PC-3 (cell line): ENCODE results near the gene TMEM114. TPM values are rescaled to one million over a fixed set of nuclear protein-coding genes. Genes with fewer than 3 reads are reported as not detected.

Experiments
- ATAC-seq: fragments of 200-7000 bp; cut with Tn5 transposase; 2 replicates; pipeline ENCODE4 v1.9.1; 2020; ENCODE audit warnings: mild to moderate bottlenecking, moderate library complexity
- BruUV-seq: library from RNA; stranded (reverse); fragments of 400-500 nt; replicated peaks from 2 replicates; lab custom pipeline; 2021; lab: Mats Ljungman, UMichigan
- CTCF ChIA-PET: fragments of 300-600 bp; sonication (Branson Sonifier 250); formaldehyde crosslinking; loops from one replicate; lab custom pipeline; 2022; ENCODE audit warnings: antibody characterized with exemption; lab: Charles Lee
- POLR2A ChIA-PET: fragments of 300-600 bp; sonication (Branson Sonifier 250); formaldehyde crosslinking; loops from one replicate; lab custom pipeline; 2022; ENCODE audit warnings: antibody characterized with exemption; ENCODE audit not compliant: unreplicated experiment; lab: Charles Lee
- DNase-seq: peaks from one replicate; pipeline ENCODE4 v3.0.0-alpha.2; 2015
- H2AFZ ChIP-seq: fragments of 300-600 bp; sonication (generic); 2 replicates; pipeline ENCODE4 v1.6.0; 2016; ENCODE audit warnings: antibody characterized with exemption, low read length
- H3F3A ChIP-seq: fragments of 300-600 bp; sonication (generic); one replicate; pipeline ENCODE4 v1.6.0; 2017; ENCODE audit warnings: antibody characterized with exemption, low read length, control low read depth, mild to moderate bottlenecking; ENCODE audit not compliant: unreplicated experiment
- H3K27ac ChIP-seq: fragments of 300-600 bp; sonication (generic); 2 replicates; pipeline ENCODE4 v1.5.1; 2016; ENCODE audit warnings: mild to moderate bottlenecking, low read length
- H3K27me3 ChIP-seq: fragments of 300-600 bp; sonication (generic); 2 replicates; pipeline ENCODE4 v1.6.1; 2016; ENCODE audit warnings: low read length, mixed read lengths
- H3K36me3 ChIP-seq: fragments of 300-600 bp; sonication (generic); 2 replicates; pipeline ENCODE4 v1.6.1; 2016; ENCODE audit warnings: low read depth, mixed run types, low read length, mixed read lengths
- H3K4me1 ChIP-seq: fragments of 300-600 bp; sonication (generic); 2 replicates; pipeline ENCODE4 v1.5.1; 2016; ENCODE audit warnings: low read length; ENCODE audit not compliant: insufficient read depth
- H3K4me2 ChIP-seq: fragments of 300-600 bp; sonication (generic); 2 replicates; pipeline ENCODE4 v1.6.0; 2016; ENCODE audit warnings: low read length
- H3K4me3 ChIP-seq: fragments of 300-600 bp; sonication (generic); 2 replicates; pipeline ENCODE4 v1.5.1; 2016; ENCODE audit warnings: mild to moderate bottlenecking, low read length, mixed read lengths
- H3K79me2 ChIP-seq: fragments of 300-600 bp; sonication (generic); 2 replicates; pipeline ENCODE4 v1.6.1; 2017; ENCODE audit warnings: low read length, mixed read lengths
- H3K9ac ChIP-seq: fragments of 300-600 bp; sonication (generic); 2 replicates; pipeline ENCODE4 v1.6.0; 2016; ENCODE audit warnings: mild to moderate bottlenecking, low read length
- H3K9me2 ChIP-seq: fragments of 300-600 bp; sonication (generic); replicated peaks from 2 replicates; pipeline ENCODE4 v1.6.1; 2016; ENCODE audit warnings: mixed run types, low read length, mixed read lengths
- H3K9me3 ChIP-seq: fragments of 300-600 bp; sonication (generic); 2 replicates; pipeline ENCODE4 v1.6.1; 2016; ENCODE audit warnings: low read length, mixed read lengths
- H4K20me1 ChIP-seq: fragments of 300-600 bp; sonication (generic); 2 replicates; pipeline ENCODE4 v1.6.1; 2016; ENCODE audit warnings: low read length, mixed read lengths
- EZH2 ChIP-seq: fragments of 300-600 bp; sonication (generic); IDR thresholded peaks from one replicate; pipeline ENCODE4 v1.6.1; 2017; ENCODE audit warnings: antibody characterized with exemption, mild to moderate bottlenecking, low read length; ENCODE audit not compliant: unreplicated experiment
- EZH2phosphoT487 ChIP-seq: fragments of 300-600 bp; sonication (generic); IDR thresholded peaks from 2 replicates; pipeline ENCODE4 v1.6.1; 2018; ENCODE audit warnings: mild to moderate bottlenecking, antibody characterized with exemption, low read length, borderline replicate concordance
- intact Hi-C: fragments of 100-400 bp; cut with micrococcal nuclease; formaldehyde crosslinking; loops from 2 replicates; pipeline ENCODE4 v1.9.0; 2023
- total RNA-seq: library from RNA; depleted of rRNA; stranded (reverse); fragments of >200 nt; gene quantifications from 2 replicates; pipeline ENCODE4 v1.2.3, GENCODE V29; 2014
- TF ChIP-seq, protein P1 (sequence below): fragments of 300-600 bp; sonication (generic); conservative IDR thresholded peaks from 2 replicates; pipeline ENCODE4 v1.5.1; 2017; ENCODE audit warnings: antibody characterized with exemption, low read depth, mild to moderate bottlenecking, low read length

The TMEM114 gene
- total RNA-seq, 1 experiment from 2014 or later = not detected

DNA sequence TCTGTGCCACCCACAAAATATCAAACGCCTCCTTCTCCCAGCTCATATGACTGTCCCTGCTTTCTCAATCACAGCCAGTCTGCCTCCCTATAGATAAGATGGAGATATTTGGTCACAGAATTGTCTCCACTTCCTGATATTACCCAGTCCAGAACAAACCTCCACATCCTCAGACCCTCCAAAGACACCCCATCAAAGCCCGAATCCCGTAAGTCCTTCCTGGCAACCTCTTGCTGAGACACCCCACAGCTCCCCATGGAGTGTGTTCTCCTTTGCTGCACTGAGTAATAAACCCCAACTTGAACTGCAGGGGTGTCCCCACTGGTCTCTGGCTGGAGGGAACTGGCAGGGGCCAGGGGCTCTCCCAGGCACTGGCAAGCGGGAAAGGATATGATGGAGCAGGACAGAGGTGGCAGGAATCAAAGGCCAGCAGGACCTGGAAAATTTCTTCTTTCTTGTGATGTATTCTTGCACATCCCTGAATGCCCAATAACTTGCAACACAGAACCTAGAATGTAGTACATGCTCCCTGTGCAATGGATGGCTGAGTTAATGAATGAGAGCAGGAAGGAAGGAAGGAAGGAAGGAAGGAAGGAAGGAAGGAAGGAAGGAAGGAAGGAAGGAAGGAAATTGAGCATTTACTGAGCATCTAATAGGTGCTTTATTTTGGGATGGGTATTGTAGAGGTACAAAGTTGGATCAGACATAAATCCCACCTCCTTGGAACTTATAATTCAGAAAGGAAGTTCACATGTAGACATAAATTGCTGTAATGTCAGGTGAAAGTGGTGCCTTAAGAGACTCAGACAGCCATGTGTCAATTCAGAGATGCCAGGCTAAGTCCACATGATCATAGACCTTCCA, 13.9 kb downstream of the TMEM114 start:
- DNase-seq (no peak), ATAC-seq (no peak)
- CTCF ChIA-PET = no interaction called here
- H3K9me3 ChIP-seq = no peaks in the 10 kb centered on the region
- H3K9ac ChIP-seq = no peak overlapping the region
- H3K79me2 ChIP-seq = no peaks in the 10 kb centered on the region
- H3K4me1 ChIP-seq = no peaks in the 10 kb centered on the region
- POLR2A ChIA-PET = no interaction called here
- peaks cover 25% of the 10 kb centered on the region for H3K27me3 ChIP-seq
- no peaks in the 10 kb centered on the region for H4K20me1 ChIP-seq
- no peaks in the 10 kb centered on the region for H3K36me3 ChIP-seq
- H2AFZ ChIP-seq = no peak overlapping the region
- no peak overlapping the region for H3K4me3 ChIP-seq
- TF ChIP-seq EZH2phosphoT487 (no peak), EZH2 (no peak)
- TF ChIP-seq, protein P1, sequence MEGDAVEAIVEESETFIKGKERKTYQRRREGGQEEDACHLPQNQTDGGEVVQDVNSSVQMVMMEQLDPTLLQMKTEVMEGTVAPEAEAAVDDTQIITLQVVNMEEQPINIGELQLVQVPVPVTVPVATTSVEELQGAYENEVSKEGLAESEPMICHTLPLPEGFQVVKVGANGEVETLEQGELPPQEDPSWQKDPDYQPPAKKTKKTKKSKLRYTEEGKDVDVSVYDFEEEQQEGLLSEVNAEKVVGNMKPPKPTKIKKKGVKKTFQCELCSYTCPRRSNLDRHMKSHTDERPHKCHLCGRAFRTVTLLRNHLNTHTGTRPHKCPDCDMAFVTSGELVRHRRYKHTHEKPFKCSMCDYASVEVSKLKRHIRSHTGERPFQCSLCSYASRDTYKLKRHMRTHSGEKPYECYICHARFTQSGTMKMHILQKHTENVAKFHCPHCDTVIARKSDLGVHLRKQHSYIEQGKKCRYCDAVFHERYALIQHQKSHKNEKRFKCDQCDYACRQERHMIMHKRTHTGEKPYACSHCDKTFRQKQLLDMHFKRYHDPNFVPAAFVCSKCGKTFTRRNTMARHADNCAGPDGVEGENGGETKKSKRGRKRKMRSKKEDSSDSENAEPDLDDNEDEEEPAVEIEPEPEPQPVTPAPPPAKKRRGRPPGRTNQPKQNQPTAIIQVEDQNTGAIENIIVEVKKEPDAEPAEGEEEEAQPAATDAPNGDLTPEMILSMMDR = no peak
- H3K9me2 ChIP-seq = no peaks in the 10 kb centered on the region
- no peak overlapping the region for H3K4me2 ChIP-seq
- H3K27ac ChIP-seq = no peak overlapping the region
- no peaks in the 10 kb centered on the region for H3F3A ChIP-seq
- intact Hi-C loops = no loop called here
- BruUV-seq = no TSS peak

DNA sequence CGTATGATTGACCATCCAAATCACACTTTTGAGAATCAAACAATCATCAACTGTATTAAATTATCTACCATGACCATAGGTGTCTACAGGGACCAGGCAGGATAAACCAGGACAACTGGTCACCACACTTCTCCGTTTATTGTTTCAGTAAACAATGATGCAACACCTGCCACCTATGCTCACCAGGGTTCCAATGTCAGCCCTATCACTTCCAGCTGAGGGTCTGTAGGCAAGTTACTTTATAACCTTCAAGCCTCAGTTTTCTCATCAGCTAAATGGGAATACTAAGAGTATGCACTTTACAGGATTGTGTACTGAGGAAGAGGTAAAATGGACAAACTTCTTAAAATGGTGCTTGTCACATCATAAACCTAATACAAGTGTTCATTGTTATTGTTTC, 14.9 kb downstream of the TMEM114 start:
- Histone ChIP-seq H3K4me2 (no peak overlapping the region), H3K9me3 (no peaks in the 10 kb centered on the region), H4K20me1 (no peaks in the 10 kb centered on the region), H3K9ac (no peak overlapping the region), H3K4me3 (no peak overlapping the region), H3K27ac (no peak overlapping the region), H3K4me1 (no peaks in the 10 kb centered on the region), H3K79me2 (no peaks in the 10 kb centered on the region), H3F3A (no peaks in the 10 kb centered on the region), H3K9me2 (no peaks in the 10 kb centered on the region), H3K27me3 (peaks cover 29% of the 10 kb centered on the region), H3K36me3 (no peaks in the 10 kb centered on the region), H2AFZ (no peak overlapping the region)
- CTCF ChIA-PET = no interaction called here
- no TSS peak for BruUV-seq
- ATAC-seq (no peak), DNase-seq (no peak)
- TF ChIP-seq EZH2phosphoT487 (no peak), EZH2 (no peak)
- TF ChIP-seq, protein P1 = no peak
- intact Hi-C loops = no loop called here
- POLR2A ChIA-PET = no interaction called here
